GM21576 (cell line): ENCODE measurements around the gene CKMT1A.
"Not testable (repeated sequence)": the region's sequence is repeated elsewhere in the genome, so short reads cannot be mapped to it uniquely, and the experiment has no call there.

Source experiments
- ATAC-seq: cut with Tn5 transposase; IDR thresholded peaks from one replicate; pipeline ENCODE4 v1.9.1; 2021; ENCODE audit warnings: mild to moderate bottlenecking, moderate library complexity; ENCODE audit not compliant: unreplicated experiment

CKMT1A gene

DNA sequence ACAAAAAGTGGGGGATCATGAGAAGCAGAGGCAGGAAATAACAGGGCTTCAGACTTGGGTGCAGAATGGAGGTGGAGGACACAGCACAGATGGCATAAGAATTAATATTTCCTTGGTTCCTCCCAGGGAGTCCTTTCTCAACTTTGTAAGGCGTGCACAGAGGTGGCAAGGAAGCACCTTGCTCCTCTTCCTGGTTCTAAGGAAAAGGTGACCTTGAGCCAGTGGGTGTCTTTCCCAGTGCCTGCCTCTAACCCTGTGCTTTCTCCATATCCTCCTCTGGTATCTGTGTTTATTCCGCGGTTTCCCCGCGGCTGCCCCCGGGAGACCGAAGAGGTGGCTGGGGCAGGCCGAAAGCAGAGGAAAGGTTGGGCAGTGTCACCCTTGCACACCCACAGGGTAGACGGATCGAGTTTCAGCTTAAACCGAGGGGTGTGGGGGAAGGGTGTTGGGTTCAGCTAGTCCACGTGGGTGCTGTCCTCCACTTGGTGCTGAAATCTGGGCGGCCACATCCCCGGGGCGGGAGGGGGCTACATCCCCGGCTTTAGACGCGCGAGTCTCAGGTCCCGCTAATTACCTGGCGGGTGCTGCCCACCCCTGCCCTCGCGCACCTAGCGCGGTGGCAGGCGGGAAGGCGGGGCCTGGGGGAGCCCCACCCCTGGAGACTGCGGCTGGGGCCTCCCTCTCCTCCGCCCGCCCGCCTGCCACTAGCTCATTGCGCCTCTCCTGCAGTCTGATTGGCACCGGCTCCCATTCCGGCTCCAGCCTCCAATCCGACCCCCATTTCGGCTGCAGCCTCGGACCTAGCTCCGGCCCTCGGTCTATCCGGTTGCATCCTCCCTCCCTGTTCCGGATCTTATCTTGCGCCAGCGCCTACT is at the start of gene CKMT1A:
TSS of gene CKMT1A (plus strand) at position 712 of the 875 bp plus-strand sequence. CDS start 192 bp downstream, outside the sequence.
- not testable (repeated sequence) for ATAC-seq

- ATAC-seq = no peak
These were observed 44.8 kb upstream of the CKMT1A start, which contains the start of gene CATSPER2 for GRCh38 chr15:43648649-43649429. Gene CATSPER2, minus strand, starts transcription at chr15:43648844. Its CDS starts 783 bp downstream, at chr15:43648061.

- ATAC-seq = not testable (repeated sequence)
These were observed 44.2 kb upstream of the CKMT1A start for GRCh38 chr15:43649430-43649926.

DNA sequence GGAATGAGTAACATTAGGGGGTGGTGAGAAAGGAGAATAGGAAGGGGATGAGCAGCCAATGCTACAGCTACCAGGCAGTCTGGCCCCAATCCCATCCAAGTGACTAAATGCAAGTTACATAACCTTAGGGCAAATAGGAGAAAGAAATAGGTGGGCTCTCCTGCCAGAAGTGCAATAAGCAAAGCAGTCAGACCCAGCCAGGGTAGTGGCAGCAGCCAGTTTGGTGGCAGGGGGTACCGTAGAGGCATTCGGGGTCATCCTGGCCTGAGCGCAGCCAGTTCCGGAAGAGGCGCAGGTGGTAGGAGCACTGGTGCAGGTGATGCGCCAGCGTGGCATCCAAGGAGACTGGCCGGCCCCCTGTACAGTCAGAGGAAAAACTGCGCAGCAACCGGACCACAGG is 33.9 kb upstream of the CKMT1A start:
- ATAC-seq = not testable (repeated sequence)

DNA sequence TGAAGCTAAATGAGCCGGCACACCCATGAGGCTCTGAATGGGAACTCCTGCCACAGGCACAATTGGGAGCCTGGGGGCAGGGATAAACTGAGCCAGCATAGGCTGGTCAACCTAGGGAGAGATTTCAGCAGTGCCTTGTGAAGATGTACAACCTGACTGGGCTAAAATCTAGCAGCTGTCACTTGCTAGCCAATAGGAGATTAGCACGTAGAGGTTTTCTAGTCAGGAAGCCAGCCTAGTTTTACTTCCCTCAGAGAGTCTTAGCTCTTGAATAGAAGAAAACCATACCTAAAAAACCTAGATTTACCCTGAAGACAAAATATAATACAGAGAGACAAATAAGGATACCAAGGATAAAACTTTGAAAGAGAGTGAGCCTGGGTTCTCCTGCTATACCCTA is 31.4 kb upstream of the CKMT1A start:
- not testable (repeated sequence) for ATAC-seq

GRCh38 chr15:43663333-43663732 is 30.3 kb upstream of the CKMT1A start:
- ATAC-seq = not testable (repeated sequence)

- not testable (repeated sequence) for ATAC-seq
These were observed 27.5 kb upstream of the CKMT1A start for GRCh38 chr15:43666177-43666576.

DNA sequence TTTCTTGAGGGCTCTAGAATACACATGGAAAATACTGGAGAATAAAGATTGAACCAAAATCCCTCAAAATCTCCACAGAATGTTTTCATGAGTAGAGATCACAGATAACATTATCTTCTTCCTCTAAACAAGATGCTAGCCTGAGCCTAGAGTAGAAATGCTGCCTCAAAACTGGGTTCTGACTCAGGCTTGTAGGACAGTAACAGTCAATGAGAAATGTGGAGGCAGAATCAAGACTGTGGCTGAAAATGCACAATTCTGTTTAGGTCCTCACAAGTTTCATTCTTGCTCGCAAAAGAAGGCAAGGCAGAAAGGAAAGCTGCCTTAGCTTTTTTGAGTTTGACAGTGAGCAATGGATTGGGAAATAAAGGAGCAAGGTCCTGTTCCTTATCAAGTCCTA is 19.5 kb upstream of the CKMT1A start:
- ATAC-seq = not testable (repeated sequence)

GRCh38 chr15:43689604-43690301 is 3.9 kb upstream of the CKMT1A start:
- ATAC-seq = peak; percentile 95

DNA sequence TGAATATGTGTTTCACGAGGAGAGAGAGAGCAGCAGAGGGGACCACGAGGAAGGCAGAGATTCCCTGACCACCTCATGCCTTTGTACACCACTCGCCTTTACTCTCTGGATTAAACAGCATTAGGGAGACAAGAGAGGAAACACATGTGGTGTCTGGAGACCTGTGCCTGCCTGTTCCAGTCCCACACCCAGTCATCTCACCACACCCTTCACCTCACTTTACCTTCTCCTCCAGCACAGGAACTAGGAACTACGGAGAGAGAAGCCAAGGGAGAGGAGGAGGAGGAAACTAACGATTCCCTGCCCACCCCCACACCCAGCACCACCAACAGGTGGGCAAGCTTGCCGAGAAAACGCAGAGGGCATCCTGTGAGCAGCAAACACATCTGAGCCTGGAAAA is 980 bp upstream of the CKMT1A start:
- not testable (repeated sequence) for ATAC-seq

DNA sequence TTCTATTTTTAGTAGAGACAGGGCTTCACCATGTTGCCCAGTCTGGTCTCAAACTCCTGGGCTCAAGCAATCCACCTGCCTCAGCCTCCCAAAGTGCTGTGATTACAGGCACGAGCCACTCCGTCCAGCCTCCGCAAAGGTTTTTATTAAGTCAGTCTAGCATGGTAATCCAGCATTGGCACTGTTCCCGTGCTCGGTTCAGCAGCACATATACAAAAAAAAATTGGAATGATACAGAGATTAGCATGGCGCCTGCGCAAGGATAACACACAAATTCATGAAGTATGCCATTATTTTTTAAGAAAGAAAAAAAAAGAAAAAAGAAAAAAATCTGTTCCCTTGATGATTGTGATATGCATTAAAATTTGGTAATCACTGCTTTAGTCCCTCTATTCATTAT is 8.5 kb downstream of the CKMT1A start:
- no peak for ATAC-seq

DNA sequence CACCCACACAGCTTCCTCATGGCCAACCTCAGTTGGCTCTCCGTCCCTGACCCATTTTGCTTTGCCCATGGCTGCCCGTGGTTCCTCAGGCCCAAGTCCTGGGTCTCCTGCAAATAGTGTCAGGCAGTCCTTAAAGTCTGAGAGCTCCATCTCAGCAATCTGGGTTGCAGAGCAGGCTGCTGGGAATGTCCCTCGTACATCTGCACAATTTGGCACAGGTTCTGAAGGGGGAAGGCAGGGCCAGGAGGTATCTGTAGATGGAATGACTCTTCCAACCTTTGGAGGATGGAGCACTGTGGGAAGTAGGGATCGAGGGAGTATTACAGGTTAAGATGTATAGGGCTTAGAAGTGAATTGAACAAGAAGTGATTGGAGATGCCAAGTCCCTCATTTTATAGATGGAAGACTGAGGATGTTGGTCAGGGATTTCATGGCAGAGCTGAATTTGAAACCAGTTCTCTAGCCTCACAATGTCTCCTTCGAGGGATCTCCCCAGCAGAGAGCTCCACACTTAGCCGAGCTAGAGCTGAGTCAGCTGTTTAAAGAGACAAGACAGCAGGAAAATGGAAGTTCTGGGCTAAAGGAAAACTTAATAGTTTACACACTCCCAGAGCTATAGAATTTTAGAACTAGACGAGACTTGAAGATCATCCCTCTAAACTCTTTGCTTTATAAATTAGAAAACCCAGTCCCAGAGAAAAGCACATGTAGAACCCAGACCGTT is 9.2 kb downstream of the CKMT1A start:
- no peak for ATAC-seq

- ATAC-seq = not testable (repeated sequence)
These were observed 16.9 kb downstream of the CKMT1A start for GRCh38 chr15:43710431-43711131.

DNA sequence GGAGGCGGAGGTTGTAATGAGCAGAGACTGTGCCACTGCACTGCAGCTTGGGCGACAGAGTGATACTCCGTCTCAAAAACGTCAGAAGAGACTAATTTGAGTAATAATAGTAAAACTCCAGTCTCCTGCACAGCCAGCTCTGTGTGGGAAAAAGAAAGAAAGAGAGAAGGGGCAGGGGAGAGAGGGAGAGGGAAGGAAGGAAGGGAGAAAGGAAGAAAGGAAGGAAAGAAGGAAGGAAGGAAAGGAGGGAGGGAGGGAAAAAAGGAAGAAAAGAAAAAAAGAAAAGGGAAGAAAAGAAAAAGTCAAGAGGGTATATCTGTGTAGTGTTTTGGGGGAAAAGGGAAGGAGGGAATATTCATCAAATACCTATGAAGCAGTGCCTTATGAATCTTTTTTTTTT is 29.5 kb downstream of the CKMT1A start:
- ATAC-seq = no peak

- not testable (repeated sequence) for ATAC-seq
These were observed 32.6 kb downstream of the CKMT1A start for GRCh38 chr15:43726306-43726705.

GRCh38 chr15:43728053-43728725 is 34.5 kb downstream of the CKMT1A start:
- ATAC-seq = not testable (repeated sequence)

DNA sequence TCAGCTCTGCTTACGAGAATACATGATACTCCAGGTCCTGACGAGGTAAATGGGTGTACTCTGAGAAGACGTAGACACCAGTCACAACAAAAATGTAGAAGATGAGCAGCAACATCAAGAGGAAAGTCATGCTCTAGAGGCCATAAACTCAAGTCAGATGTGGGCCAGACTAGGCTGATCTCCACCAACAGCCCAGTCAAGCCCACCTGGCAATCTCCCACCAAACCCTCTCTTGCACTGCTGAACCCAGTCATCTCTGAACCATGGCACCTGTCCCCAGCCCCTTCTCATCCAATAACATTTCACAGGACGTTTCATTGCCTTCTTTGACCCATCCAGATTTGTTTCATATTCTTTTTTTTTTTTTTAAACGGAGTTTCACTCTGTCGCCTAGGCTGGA is 41.8 kb downstream of the CKMT1A start:
- peak; percentile 29 for ATAC-seq

GRCh38 chr15:43746245-43746902 is 52.7 kb downstream of the CKMT1A start, which contains the start of gene PDIA3:
Gene PDIA3, plus strand, starts transcription at chr15:43746438. Its CDS starts 102 bp downstream, at chr15:43746540.
- peak; percentile 64 for ATAC-seq
